CD4-positive, alpha-beta T cell (primary cell): ENCODE results near the gene LCN12. TPM values are rescaled to one million over a fixed set of nuclear protein-coding genes. Genes with fewer than 3 reads are reported as not detected.

Experiments
- ATAC-seq: fragments of 200-7000 bp; cut with Tn5 transposase; one replicate; pipeline ENCODE4 v1.10.0; 2022; ENCODE audit warnings: mild to moderate bottlenecking; ENCODE audit not compliant: poor library complexity
- CTCF ChIA-PET: fragments of 350-600 bp; sonication (Branson Sonifier 250); formaldehyde crosslinking; loops from one replicate; lab custom pipeline; 2021; ENCODE audit warnings: antibody characterized with exemption, inconsistent platforms; lab: Charles Lee
- POLR2A ChIA-PET: fragments of 350-600 bp; sonication (Branson Sonifier 250); formaldehyde crosslinking; loops from one replicate; lab custom pipeline; 2021; ENCODE audit warnings: antibody characterized with exemption, inconsistent platforms; lab: Charles Lee
- DNase-seq, 14 experiments: peaks; one replicate each; pipeline ENCODE4 v3.0.0-alpha.2; 2013 to 2020; ENCODE audit warnings: mixed read lengths in 2 of 14
- H3K27ac ChIP-seq, 2 donors: one replicate each; pipeline versions ENCODE4 v1.5.1 to v1.7.0; 2013; ENCODE audit warnings: low read length in 2 of 2, low read depth in 1 of 2, mild to moderate bottlenecking in 1 of 2
- H3K27me3 ChIP-seq, 2 experiments: 1 replicate in 1 of 2; 2 replicates in 1 of 2; pipeline versions ENCODE4 v1.6.1 to v1.7.0; 2013; ENCODE audit warnings: low read length in 2 of 2, control low read depth in 1 of 2, mild to moderate bottlenecking in 1 of 2, moderate library complexity in 1 of 2; ENCODE audit not compliant: insufficient read depth in 2 of 2, control insufficient read depth in 1 of 2
- H3K36me3 ChIP-seq: one replicate; pipeline ENCODE4 v1.6.1; 2013; ENCODE audit warnings: low read length, control low read depth; ENCODE audit not compliant: insufficient read depth
- H3K4me1 ChIP-seq: one replicate; pipeline ENCODE4 v1.6.1; 2013; ENCODE audit warnings: low read length, control low read depth; ENCODE audit not compliant: insufficient read depth
- H3K4me3 ChIP-seq: one replicate; pipeline ENCODE4 v1.5.1; 2013; ENCODE audit warnings: mild to moderate bottlenecking, low read length, moderate library complexity
- H3K9me3 ChIP-seq, 2 experiments: 1 replicate in 1 of 2; 2 replicates in 1 of 2; pipeline versions ENCODE4 v1.6.1 to v1.7.0; 2013; ENCODE audit warnings: low read length in 2 of 2, mild to moderate bottlenecking in 2 of 2, control low read depth in 1 of 2, moderate library complexity in 1 of 2; ENCODE audit not compliant: control insufficient read depth in 1 of 2, insufficient read depth in 1 of 2
- H3K27ac Mint-ChIP-seq: one replicate; pipeline ENCODE4 v1.8.0; 2020; ENCODE audit warnings: mixed read lengths
- H3K27me3 Mint-ChIP-seq: one replicate; pipeline ENCODE4 v1.8.0; 2021; ENCODE audit warnings: mixed read lengths
- H3K36me3 Mint-ChIP-seq: one replicate; pipeline ENCODE4 v1.8.0; 2021; ENCODE audit warnings: low read depth, mixed read lengths
- H3K4me1 Mint-ChIP-seq: one replicate; pipeline ENCODE4 v1.8.0; 2021; ENCODE audit warnings: low read depth, mixed read lengths
- H3K4me3 Mint-ChIP-seq: one replicate; pipeline ENCODE4 v1.8.0; 2020; ENCODE audit warnings: mild to moderate bottlenecking, mixed read lengths
- H3K9me3 Mint-ChIP-seq: one replicate; pipeline ENCODE4 v1.8.0; 2020; ENCODE audit warnings: mixed read lengths
- intact Hi-C, 2 experiments: fragments of 100-400 bp; cut with DNase I in 1 of 2; cut with micrococcal nuclease in 1 of 2; formaldehyde crosslinking; loops; one replicate each; pipeline versions ENCODE4 v1.15.1 to v1.9.0; 2023 to 2025; cut with DNase I, micrococcal nuclease
- total RNA-seq, 174 experiments: library from RNA in 2 of 174; stranded (reverse) in 2 of 174; gene quantifications; one replicate each; pipeline ENCODE4 v1.2.3 and lab custom pipeline; 2021 to 2026
- TF ChIP-seq, protein P1 (sequence below): fragments of 200-600 bp; IDR thresholded peaks from one replicate; pipeline ENCODE4 v1.8.0; 2022; ENCODE audit warnings: antibody characterized with exemption, mild to moderate bottlenecking

Gene LCN12
- total RNA-seq, 2 experiments from 2014 or later = 1.3 to 1.5 TPM

DNA sequence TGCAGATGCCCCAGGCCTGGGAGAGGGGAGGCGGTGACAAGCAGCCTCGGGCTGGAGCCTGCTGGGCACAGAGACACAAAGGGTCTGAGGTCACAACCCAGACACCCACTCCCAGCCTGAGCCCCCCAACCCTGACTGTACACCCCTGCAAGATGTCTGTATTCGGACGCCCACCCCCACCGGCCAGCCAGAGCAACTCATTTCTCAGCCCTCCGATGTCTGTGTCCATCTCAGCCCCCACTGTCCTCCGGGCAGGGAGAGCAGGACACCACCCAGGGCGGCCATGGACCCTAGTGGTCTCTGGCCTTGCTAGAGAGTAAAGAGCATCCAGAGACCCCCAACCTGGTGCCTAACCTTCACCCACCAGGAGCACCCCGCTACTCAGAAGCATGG, 3.9 kb downstream of the LCN12 start:
- H3K36me3 ChIP-seq = no peaks in the 10 kb centered on the region
- no peak overlapping the region for H3K27ac Mint-ChIP-seq
- no peaks in the 10 kb centered on the region for H3K27me3 ChIP-seq
- intact Hi-C loops = loop anchor here in 1 of 2 experiments (10.0 kb wide), 1 partner anchor 831 kb away; no protein-coding TSS in a partner anchor
- peaks cover 2% of the 10 kb centered on the region for H3K9me3 Mint-ChIP-seq
- DNase-seq (no peak), ATAC-seq (no peak)
- H3K4me3 Mint-ChIP-seq = no peak overlapping the region
- no peak overlapping the region for H3K4me3 ChIP-seq
- TF ChIP-seq, protein P1, sequence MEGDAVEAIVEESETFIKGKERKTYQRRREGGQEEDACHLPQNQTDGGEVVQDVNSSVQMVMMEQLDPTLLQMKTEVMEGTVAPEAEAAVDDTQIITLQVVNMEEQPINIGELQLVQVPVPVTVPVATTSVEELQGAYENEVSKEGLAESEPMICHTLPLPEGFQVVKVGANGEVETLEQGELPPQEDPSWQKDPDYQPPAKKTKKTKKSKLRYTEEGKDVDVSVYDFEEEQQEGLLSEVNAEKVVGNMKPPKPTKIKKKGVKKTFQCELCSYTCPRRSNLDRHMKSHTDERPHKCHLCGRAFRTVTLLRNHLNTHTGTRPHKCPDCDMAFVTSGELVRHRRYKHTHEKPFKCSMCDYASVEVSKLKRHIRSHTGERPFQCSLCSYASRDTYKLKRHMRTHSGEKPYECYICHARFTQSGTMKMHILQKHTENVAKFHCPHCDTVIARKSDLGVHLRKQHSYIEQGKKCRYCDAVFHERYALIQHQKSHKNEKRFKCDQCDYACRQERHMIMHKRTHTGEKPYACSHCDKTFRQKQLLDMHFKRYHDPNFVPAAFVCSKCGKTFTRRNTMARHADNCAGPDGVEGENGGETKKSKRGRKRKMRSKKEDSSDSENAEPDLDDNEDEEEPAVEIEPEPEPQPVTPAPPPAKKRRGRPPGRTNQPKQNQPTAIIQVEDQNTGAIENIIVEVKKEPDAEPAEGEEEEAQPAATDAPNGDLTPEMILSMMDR = no peak
- peaks cover 38% of the 10 kb centered on the region for H3K4me1 ChIP-seq
- H3K4me1 Mint-ChIP-seq = peaks cover 7% of the 10 kb centered on the region
- H3K27ac ChIP-seq = no peak overlapping the region
- H3K27me3 Mint-ChIP-seq = no peaks in the 10 kb centered on the region
- POLR2A ChIA-PET = no interaction called here
- peaks cover 0 to 3% of the 10 kb centered on the region in 2 experiments for H3K9me3 ChIP-seq
- CTCF ChIA-PET = no interaction called here
- H3K36me3 Mint-ChIP-seq = no peaks in the 10 kb centered on the region

DNA sequence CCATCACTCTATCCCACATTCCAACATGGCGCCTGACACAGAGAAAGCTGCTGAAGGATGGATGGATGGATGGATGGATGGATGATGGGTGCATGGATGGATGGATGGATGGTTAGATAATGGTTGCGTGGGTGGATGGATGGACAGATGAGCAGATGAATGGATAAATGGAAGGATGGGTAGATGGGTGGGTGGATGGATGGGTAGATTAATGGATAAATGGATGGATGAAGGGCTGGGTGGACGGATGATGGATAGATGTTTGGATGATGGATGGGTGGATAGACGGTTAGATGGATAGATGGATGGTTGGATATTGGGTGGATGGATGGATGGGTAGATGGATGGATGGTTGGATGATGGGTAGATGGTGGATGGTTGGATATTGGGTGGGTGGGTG, 4.5 kb downstream of the LCN12 start:
- intact Hi-C loops = loop anchor here in 1 of 2 experiments (10.0 kb wide), 1 partner anchor 832 kb away; no protein-coding TSS in a partner anchor
- no peaks in the 10 kb centered on the region for H3K27me3 Mint-ChIP-seq

DNA sequence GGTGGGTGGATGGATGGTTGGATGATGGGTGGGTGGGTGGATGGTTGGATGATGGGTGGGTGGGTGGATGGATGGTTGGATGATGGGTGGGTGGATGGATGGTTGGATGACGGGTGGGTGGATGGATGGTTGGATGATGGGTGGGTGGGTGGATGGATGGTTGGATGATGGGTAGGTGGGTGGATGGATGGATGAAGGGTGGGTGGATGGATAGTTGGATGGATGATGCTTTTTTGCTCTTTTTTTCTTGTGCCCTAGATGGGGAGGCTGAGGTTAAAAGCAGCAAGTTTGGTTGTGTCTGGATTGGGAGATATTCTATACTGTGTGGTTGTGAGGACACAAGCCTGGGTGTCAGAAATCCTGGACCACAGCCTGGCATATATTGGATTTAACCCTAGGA, 5.4 kb downstream of the LCN12 start:
- ATAC-seq = no peak
- H3K4me1 ChIP-seq = peaks cover 50% of the 10 kb centered on the region
- H3K36me3 ChIP-seq = no peaks in the 10 kb centered on the region
- H3K27ac ChIP-seq = no peak overlapping the region
- TF ChIP-seq, protein P1 = no peak
- no peaks in the 10 kb centered on the region for H3K27me3 ChIP-seq
- H3K27me3 Mint-ChIP-seq = no peaks in the 10 kb centered on the region
- H3K36me3 Mint-ChIP-seq = no peaks in the 10 kb centered on the region
- no peak for DNase-seq
- H3K4me3 ChIP-seq = no peak overlapping the region
- no peak overlapping the region for H3K27ac Mint-ChIP-seq
- POLR2A ChIA-PET = no interaction called here
- no peak overlapping the region for H3K4me3 Mint-ChIP-seq
- CTCF ChIA-PET = no interaction called here
- H3K9me3 ChIP-seq = peaks cover 0 to 3% of the 10 kb centered on the region in 2 experiments
- peaks cover 2% of the 10 kb centered on the region for H3K9me3 Mint-ChIP-seq
- intact Hi-C loops = loop anchor here in 1 of 2 experiments (10.0 kb wide), 1 partner anchor 833 kb away; no protein-coding TSS in a partner anchor
- H3K4me1 Mint-ChIP-seq = peaks cover 7% of the 10 kb centered on the region

More for the DNA sequence above, 4.5 kb downstream of the LCN12 start:
- Histone ChIP-seq H3K36me3 (no peaks in the 10 kb centered on the region), H3K27ac (no peak overlapping the region), H3K4me1 (peaks cover 42% of the 10 kb centered on the region), H3K4me3 (no peak overlapping the region), H3K27me3 (no peaks in the 10 kb centered on the region), H3K9me3 (peaks cover 0 to 3% of the 10 kb centered on the region in 2 experiments)
- H3K27ac Mint-ChIP-seq = no peak overlapping the region
- H3K4me1 Mint-ChIP-seq = peaks cover 7% of the 10 kb centered on the region
- CTCF ChIA-PET = no interaction called here
- no peak for DNase-seq
- no peak for ATAC-seq
- peaks cover 2% of the 10 kb centered on the region for H3K9me3 Mint-ChIP-seq
- TF ChIP-seq, protein P1 = no peak
- H3K36me3 Mint-ChIP-seq = no peaks in the 10 kb centered on the region
- H3K4me3 Mint-ChIP-seq = no peak overlapping the region
- POLR2A ChIA-PET = no interaction called here
